Measurements from ENCODE around the gene LHPP.

DNA sequence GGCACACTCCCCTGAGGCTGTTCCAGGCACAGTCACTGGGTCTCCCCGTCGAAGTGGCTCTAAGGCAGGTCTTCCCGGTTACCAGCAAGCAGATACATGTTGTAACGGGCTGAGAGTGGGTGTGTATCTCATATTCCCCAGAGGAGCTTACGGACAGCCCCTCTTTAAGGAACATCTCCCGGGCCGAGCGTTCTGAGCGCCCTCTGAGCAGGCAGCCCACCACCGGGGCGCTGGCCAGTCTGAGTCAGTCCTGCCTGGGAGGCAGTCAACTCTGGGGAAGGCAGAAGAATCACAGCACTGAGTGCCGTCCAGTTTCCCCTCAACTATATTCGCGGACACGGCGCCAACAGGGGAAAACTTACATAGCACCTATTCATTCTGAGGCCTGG, 117.4 kb downstream of the LHPP start:
- TF ChIP-seq, protein P1, sequence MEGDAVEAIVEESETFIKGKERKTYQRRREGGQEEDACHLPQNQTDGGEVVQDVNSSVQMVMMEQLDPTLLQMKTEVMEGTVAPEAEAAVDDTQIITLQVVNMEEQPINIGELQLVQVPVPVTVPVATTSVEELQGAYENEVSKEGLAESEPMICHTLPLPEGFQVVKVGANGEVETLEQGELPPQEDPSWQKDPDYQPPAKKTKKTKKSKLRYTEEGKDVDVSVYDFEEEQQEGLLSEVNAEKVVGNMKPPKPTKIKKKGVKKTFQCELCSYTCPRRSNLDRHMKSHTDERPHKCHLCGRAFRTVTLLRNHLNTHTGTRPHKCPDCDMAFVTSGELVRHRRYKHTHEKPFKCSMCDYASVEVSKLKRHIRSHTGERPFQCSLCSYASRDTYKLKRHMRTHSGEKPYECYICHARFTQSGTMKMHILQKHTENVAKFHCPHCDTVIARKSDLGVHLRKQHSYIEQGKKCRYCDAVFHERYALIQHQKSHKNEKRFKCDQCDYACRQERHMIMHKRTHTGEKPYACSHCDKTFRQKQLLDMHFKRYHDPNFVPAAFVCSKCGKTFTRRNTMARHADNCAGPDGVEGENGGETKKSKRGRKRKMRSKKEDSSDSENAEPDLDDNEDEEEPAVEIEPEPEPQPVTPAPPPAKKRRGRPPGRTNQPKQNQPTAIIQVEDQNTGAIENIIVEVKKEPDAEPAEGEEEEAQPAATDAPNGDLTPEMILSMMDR (IDR thresholded peaks at IDR 0.05): no peak
- no peak for TF ChIP-seq EZH2phosphoT487 (IDR thresholded peaks at IDR 0.05)

Data from neural progenitor cell (in vitro differentiated cells).